SU-DHL-6 (cell line): ENCODE measurements around the gene IL22RA2.

Experiments used
- CTCF ChIP-seq: fragments of 200-600 bp; sonication (generic); IDR thresholded peaks from one replicate; pipeline ENCODE4 v1.5.1; 2017; ENCODE audit warnings: antibody characterized with exemption, mild to moderate bottlenecking, low read length, moderate library complexity; ENCODE audit not compliant: insufficient read depth, poor library complexity, severe bottlenecking
- EZH2phosphoT487 ChIP-seq: fragments of 200-600 bp; sonication (generic), shearing (Covaris generic); conservative IDR thresholded peaks from 2 replicates; pipeline ENCODE4 v1.6.1; 2018; ENCODE audit warnings: mild to moderate bottlenecking, antibody characterized with exemption, low read length, moderate library complexity, mixed read lengths

- TF ChIP-seq CTCF (no peak), EZH2phosphoT487 (no peak)
Observed at GRCh38 chr6:137176729-137177128, 3.3 kb upstream of the IL22RA2 start.
